ENCODE measurements around the gene NUDT17. TPM values are rescaled to one million over a fixed set of nuclear protein-coding genes. Genes with fewer than 3 reads are reported as not detected.

Gene NUDT17
- total RNA-seq, 1 donor from 2014 or later: 3.8 TPM

GRCh38 chr1:145871994-145872924 lies 26.8 kb downstream of the NUDT17 start:
- H3K4me1 Mint-ChIP-seq (ENCODE audit: unreplicated experiment): peaks cover 9% of the 10 kb centered on the region
- H3K36me3 Mint-ChIP-seq (ENCODE audit: low read depth, unreplicated experiment): no peaks in the 10 kb centered on the region
- peaks cover 14% of the 10 kb centered on the region for H3K27me3 Mint-ChIP-seq (ENCODE audit: unreplicated experiment)
- TF ChIP-seq CTCF (IDR thresholded peaks at IDR 0.05; ENCODE audit: unreplicated experiment): no peak
- peak overlapping the region; percentile 67 for H3K4me3 Mint-ChIP-seq (ENCODE audit: unreplicated experiment)
- DNase-seq (ENCODE audit: low spot score): peak; percentile 28
- H3K27ac Mint-ChIP-seq (ENCODE audit: unreplicated experiment): no peak overlapping the region
- no peaks in the 10 kb centered on the region for H3K9me3 Mint-ChIP-seq (ENCODE audit: unreplicated experiment)

GRCh38 chr1:145874646-145875045 lies 29.2 kb downstream of the NUDT17 start:
- no peaks in the 10 kb centered on the region for H3K9me3 Mint-ChIP-seq (ENCODE audit: unreplicated experiment)
- H3K36me3 Mint-ChIP-seq (ENCODE audit: low read depth, unreplicated experiment): no peaks in the 10 kb centered on the region
- TF ChIP-seq CTCF (IDR thresholded peaks at IDR 0.05; ENCODE audit: unreplicated experiment): no peak
- no peak overlapping the region for H3K27ac Mint-ChIP-seq (ENCODE audit: unreplicated experiment)
- DNase-seq (ENCODE audit: low spot score): no peak
- peaks cover 9% of the 10 kb centered on the region for H3K4me1 Mint-ChIP-seq (ENCODE audit: unreplicated experiment)
- no peak overlapping the region for H3K4me3 Mint-ChIP-seq (ENCODE audit: unreplicated experiment)
- peaks cover 14% of the 10 kb centered on the region for H3K27me3 Mint-ChIP-seq (ENCODE audit: unreplicated experiment)

- Mint-ChIP-seq H3K4me1 (ENCODE audit: unreplicated experiment) (no peaks in the 10 kb centered on the region), H3K9me3 (ENCODE audit: unreplicated experiment) (no peaks in the 10 kb centered on the region), H3K36me3 (ENCODE audit: low read depth, unreplicated experiment) (no peaks in the 10 kb centered on the region), H3K4me3 (ENCODE audit: unreplicated experiment) (no peak overlapping the region), H3K27me3 (ENCODE audit: unreplicated experiment) (peaks cover 6% of the 10 kb centered on the region), H3K27ac (ENCODE audit: unreplicated experiment) (no peak overlapping the region)
- no peak for DNase-seq (ENCODE audit: low spot score)
- TF ChIP-seq CTCF (IDR thresholded peaks at IDR 0.05; ENCODE audit: unreplicated experiment): no peak
Measured at GRCh38 chr1:145877923-145878486, 32.6 kb downstream of the NUDT17 start.

- H3K27me3 Mint-ChIP-seq (ENCODE audit: unreplicated experiment): peaks cover 6% of the 10 kb centered on the region
- H3K9me3 Mint-ChIP-seq (ENCODE audit: unreplicated experiment): no peaks in the 10 kb centered on the region
- DNase-seq (ENCODE audit: low spot score): no peak
- H3K4me3 Mint-ChIP-seq (ENCODE audit: unreplicated experiment): no peak overlapping the region
- no peak for TF ChIP-seq CTCF (IDR thresholded peaks at IDR 0.05; ENCODE audit: unreplicated experiment)
- no peak overlapping the region for H3K27ac Mint-ChIP-seq (ENCODE audit: unreplicated experiment)
- H3K36me3 Mint-ChIP-seq (ENCODE audit: low read depth, unreplicated experiment): no peaks in the 10 kb centered on the region
- H3K4me1 Mint-ChIP-seq (ENCODE audit: unreplicated experiment): no peaks in the 10 kb centered on the region
Measured at GRCh38 chr1:145878724-145879123, 33.3 kb downstream of the NUDT17 start.

GRCh38 chr1:145879775-145880174 lies 34.3 kb downstream of the NUDT17 start:
- Mint-ChIP-seq H3K9me3 (ENCODE audit: unreplicated experiment) (no peaks in the 10 kb centered on the region), H3K27ac (ENCODE audit: unreplicated experiment) (no peak overlapping the region), H3K4me3 (ENCODE audit: unreplicated experiment) (no peak overlapping the region), H3K27me3 (ENCODE audit: unreplicated experiment) (peaks cover 8% of the 10 kb centered on the region), H3K36me3 (ENCODE audit: low read depth, unreplicated experiment) (no peaks in the 10 kb centered on the region), H3K4me1 (ENCODE audit: unreplicated experiment) (peaks cover 5% of the 10 kb centered on the region)
- no peak for DNase-seq (ENCODE audit: low spot score)
- no peak for TF ChIP-seq CTCF (IDR thresholded peaks at IDR 0.05; ENCODE audit: unreplicated experiment)
